ENCODE measurements around the gene FHL3.
"Not testable (repeated sequence)": the region's sequence is repeated elsewhere in the genome, so short reads cannot be mapped to it uniquely, and the experiment has no call there.

FHL3 gene

GRCh38 chr1:37987679-37988078 is 17.6 kb downstream of the FHL3 start:
- DNase-seq (ENCODE audit: low spot score), result no peak

- no peak for DNase-seq (ENCODE audit: low spot score)
Observed at GRCh38 chr1:37983546-37983945, 21.8 kb downstream of the FHL3 start.

GRCh38 chr1:37978541-37978940 is 26.8 kb downstream of the FHL3 start:
- no peak for DNase-seq (ENCODE audit: low spot score)

GRCh38 chr1:37975083-37975482 is 30.2 kb downstream of the FHL3 start:
- not testable (repeated sequence) for DNase-seq (ENCODE audit: low spot score)

- no peak for DNase-seq (ENCODE audit: low spot score)
Observed at GRCh38 chr1:37974567-37974966, 30.7 kb downstream of the FHL3 start.

GRCh38 chr1:37973684-37974083 is 31.6 kb downstream of the FHL3 start:
- DNase-seq (ENCODE audit: low spot score), result not testable (repeated sequence)

GRCh38 chr1:37965301-37965700 is 40.0 kb downstream of the FHL3 start:
- DNase-seq (ENCODE audit: low spot score), result no peak

GRCh38 chr1:37964106-37964505 is 41.2 kb downstream of the FHL3 start:
- DNase-seq (ENCODE audit: low spot score), result not testable (repeated sequence)

- DNase-seq (ENCODE audit: low spot score), result no peak
Observed at GRCh38 chr1:37958690-37959089, 46.6 kb downstream of the FHL3 start.

GRCh38 chr1:37955685-37956084 is 49.6 kb downstream of the FHL3 start:
- no peak for DNase-seq (ENCODE audit: low spot score)

- no peak for DNase-seq (ENCODE audit: low spot score)
Observed at GRCh38 chr1:37954316-37954971, 50.9 kb downstream of the FHL3 start.

GRCh38 chr1:37952738-37953137 is 52.6 kb downstream of the FHL3 start:
- DNase-seq (ENCODE audit: low spot score), result no peak

GRCh38 chr1:37951783-37952624 is 53.3 kb downstream of the FHL3 start:
- no peak for DNase-seq (ENCODE audit: low spot score)

GRCh38 chr1:37951041-37951782 is 54.1 kb downstream of the FHL3 start:
- DNase-seq (ENCODE audit: low spot score), result no peak

- no peak for DNase-seq (ENCODE audit: low spot score)
Observed at GRCh38 chr1:37949524-37950152, 55.7 kb downstream of the FHL3 start.

- DNase-seq (ENCODE audit: low spot score), result no peak
Observed at GRCh38 chr1:37948841-37949240, 56.5 kb downstream of the FHL3 start.

- no peak for DNase-seq (ENCODE audit: low spot score)
Observed at GRCh38 chr1:37948166-37948565, 57.1 kb downstream of the FHL3 start.

- no peak for DNase-seq (ENCODE audit: low spot score)
Observed at GRCh38 chr1:37947364-37947763, 58.0 kb downstream of the FHL3 start.
